ENCODE measurements around the gene PLEKHN1.

Gene PLEKHN1

DNA sequence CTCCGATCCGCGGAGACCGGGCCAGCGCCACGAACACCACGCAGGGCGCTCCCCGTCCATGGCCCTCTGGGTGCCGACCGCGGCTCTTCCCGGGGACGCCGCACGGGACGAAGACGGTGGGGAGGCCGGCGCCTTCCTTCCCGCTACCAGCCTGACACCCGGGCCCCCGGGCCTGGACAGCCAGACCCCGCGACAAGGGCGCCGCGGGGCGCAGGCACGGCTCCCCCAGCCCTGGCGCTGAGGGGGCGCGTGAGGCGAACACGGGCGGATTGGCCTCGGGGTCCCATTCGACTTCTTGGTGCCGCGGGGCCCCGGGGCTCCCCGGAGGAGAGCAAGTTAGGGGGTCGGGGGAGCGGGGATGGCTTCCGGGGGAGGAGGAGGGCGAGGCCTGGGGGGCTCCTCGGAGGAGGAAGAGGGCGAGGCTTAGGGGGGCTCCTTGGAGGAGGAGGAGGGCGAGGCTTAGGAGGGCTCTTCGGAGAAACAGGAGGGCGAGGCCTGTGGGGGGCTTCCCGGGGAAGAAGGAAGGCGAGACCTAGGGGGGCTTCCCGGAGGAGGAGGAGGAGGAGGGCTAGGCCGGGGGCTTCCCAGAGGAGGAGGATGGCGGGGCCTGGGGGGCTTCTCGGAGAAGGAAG is 6.4 kb upstream of the PLEKHN1 start:
- in situ Hi-C loops (cut with MboI; ENCODE audit: low sequenced_read_pairs), result no loop called here

DNA sequence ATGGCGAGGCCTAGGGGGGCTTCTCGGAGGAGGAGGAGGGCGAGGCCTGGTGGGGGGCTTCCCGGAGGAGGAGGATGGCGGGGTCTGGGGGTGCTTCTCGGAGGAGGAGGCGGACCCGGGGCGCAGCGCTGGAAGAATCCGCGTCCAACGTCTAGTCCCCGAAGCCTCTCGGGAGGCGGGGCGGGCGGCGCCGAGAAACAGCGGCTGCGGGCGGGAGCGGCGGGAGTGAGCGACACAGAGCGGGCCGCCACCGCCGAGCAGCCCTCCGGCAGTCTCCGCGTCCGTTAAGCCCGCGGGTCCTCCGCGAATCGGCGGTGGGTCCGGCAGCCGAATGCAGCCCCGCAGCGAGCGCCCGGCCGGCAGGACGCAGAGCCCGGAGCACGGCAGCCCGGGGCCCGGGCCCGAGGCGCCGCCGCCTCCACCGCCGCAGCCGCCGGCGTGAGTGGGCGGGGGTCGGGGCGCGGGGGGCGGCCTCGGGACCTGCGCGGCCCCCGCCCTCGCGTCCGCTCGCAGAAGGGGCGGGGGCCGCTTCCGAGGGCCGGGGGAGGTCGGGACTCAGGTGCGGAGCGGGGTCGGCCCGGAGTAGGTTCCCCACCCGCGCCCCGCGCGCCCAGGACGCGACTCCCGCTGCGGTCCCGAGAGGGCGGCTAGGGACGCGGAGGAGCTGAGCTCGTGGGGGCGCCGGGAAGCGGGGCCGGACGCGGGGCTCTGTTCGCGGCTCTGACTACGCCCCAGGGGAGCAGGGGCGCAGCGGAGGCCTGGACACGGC is 5.7 kb upstream of the PLEKHN1 start, which contains the start of gene KLHL17:
KLHL17 (plus strand) TSS at position 222 of the 769 bp plus-strand sequence; CDS start at position 332, 110 bp downstream.
- in situ Hi-C loops (cut with MboI; ENCODE audit: low sequenced_read_pairs), result no loop called here

GRCh38 chr1:961132-961669 is 5.1 kb upstream of the PLEKHN1 start:
- in situ Hi-C loops (cut with MboI; ENCODE audit: low sequenced_read_pairs), result no loop called here

DNA sequence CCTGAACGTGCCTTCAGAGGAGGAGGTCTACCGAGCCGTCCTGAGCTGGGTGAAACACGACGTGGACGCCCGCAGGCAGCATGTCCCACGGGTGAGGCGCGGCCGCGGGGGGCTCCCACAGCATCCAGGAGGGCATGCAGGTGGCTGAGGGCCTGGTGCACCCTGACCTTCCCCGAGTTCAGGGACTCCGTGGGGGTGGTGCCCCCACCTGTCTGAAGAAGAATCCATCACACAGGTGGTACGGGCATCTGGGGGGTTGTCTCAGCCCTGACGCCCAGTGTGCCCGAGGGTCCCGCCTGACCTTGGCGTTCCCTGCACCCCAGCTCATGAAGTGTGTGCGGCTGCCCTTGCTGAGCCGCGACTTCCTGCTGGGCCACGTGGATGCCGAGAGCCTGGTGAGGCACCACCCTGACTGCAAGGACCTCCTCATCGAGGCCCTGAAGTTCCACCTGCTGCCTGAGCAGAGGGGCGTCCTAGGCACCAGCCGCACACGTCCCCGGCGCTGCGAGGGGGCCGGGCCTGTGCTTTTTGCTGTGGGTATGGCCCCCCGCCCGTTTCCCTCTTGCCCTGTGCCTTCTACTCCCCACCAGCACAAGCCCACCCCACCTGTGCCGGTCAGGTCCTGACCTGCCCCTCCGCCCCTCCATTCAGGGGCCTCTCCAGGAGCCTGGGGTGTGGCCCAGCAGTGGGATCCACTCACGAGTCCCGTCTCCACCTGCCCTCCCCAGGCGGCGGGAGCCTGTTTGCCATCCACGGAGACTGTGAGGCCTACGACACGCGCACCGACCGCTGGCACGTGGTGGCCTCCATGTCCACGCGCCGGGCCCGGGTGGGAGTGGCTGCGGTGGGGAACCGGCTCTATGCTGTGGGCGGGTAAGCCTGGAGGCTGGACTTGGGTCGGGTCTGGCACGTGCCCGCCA is 3.6 kb upstream of the PLEKHN1 start:
- in situ Hi-C loops (cut with MboI; ENCODE audit: low sequenced_read_pairs), result no loop called here

DNA sequence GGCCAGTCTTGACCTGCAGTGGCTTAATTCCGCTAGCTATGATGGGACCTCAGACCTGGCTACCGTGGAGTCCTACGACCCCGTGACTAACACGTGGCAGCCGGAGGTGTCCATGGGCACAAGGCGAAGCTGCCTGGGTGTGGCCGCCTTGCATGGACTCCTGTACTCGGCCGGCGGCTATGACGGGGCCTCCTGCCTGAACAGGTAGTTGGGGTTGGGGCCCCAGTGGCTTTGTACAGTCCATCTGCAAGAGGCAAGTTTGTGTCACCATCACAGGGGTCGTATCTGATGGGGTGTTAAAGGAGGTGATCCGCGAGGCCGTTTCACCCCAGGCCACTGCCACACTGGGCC is 3.0 kb upstream of the PLEKHN1 start:
- in situ Hi-C loops (cut with MboI; ENCODE audit: low sequenced_read_pairs), result no loop called here

DNA sequence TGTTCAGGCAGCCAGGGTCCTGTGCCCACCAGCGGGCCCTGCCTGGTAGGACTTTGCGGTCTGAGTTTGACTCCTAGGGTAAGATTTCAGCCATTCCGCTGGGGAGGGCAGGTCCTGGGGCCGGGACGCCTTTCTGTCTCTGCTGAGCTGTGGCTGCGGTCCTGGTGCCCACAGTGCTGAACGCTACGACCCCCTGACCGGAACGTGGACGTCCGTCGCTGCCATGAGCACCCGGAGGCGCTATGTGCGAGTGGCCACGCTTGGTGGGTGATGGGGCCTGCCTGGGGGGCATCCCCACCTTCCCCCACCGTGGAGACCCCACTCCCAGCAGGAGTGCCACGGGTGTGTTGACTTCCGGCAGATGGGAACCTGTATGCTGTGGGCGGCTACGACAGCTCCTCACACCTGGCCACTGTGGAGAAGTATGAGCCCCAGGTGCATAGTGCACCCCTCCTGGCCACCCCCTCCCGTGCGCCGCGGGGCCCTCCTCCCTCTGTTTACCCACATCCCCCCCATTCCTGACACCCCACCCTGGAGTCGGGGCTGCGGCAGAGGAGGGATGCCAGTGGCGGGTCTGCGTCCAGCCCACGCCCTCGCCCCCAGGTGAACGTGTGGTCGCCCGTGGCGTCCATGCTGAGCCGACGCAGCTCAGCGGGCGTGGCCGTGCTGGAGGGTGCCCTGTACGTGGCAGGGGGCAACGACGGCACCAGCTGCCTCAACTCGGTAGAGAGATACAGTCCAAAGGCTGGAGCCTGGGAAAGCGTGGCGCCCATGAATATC is 2.3 kb upstream of the PLEKHN1 start:
- in situ Hi-C loops (cut with MboI; ENCODE audit: low sequenced_read_pairs), result no loop called here

- in situ Hi-C loops (cut with MboI; ENCODE audit: low sequenced_read_pairs), result no loop called here
Measured at GRCh38 chr1:964691-965525, 1.4 kb upstream of the PLEKHN1 start.

DNA sequence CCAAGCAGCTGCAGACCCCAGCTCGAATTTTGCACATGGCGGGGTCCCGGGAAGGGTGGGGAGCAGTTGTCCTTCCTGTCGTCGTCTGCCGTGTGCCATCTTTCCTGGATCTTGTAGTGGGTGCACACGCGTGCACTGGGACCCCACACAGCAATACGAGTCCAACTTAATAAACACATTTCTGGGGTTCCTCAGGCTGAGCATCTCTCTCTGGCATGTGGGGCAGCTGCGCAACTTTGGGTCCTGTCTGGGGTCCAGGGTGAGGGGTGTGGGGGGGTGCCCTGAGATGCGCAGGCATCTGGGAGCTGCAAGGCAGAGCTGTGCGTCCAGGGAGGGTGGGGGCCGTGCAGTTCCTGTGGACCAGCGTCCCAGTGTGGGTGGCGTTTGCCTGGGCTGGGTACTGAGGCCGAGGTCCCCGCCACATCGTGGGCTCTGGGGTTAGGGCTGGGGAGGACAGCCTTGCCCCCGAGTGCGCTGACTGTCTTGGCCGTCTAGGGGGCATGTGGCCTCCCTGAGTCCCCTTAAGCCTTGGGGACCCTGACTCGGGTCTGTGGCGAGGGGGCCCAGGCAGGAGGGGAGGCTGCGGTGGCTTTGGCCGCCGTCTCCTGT is 652 bp upstream of the PLEKHN1 start:
- in situ Hi-C loops (cut with MboI; ENCODE audit: low sequenced_read_pairs), result no loop called here

DNA sequence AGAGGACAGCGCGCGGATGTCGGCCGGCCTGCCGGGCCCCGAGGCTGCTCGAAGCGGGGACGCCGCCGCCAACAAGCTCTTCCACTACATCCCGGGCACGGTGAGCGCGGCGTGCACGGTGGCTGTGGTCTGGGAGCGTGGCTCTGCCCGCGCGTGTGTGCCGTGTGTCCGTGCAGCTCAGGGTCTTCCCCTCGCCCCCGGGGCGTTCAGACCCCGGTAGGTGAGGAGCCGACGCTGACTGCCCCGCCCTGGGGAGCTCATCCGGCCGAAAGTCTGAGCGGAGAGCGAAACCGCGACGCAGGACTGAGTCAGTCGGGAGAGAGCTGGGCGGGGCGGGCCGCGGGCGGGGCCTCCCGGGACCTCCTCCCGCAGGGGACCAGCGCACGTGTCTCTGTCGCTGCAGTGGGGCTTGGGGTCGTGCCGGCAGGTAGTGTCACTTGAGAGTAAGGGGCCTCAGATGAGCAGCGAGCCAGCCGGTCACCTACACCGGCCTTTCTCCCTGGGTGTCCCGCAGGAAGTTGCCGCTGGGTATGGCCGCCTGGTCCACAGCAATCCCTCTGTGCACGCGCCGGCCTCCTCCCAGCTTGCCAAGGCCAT is 520 bp downstream of the PLEKHN1 start:
- in situ Hi-C loops (cut with MboI; ENCODE audit: low sequenced_read_pairs), result no loop called here

DNA sequence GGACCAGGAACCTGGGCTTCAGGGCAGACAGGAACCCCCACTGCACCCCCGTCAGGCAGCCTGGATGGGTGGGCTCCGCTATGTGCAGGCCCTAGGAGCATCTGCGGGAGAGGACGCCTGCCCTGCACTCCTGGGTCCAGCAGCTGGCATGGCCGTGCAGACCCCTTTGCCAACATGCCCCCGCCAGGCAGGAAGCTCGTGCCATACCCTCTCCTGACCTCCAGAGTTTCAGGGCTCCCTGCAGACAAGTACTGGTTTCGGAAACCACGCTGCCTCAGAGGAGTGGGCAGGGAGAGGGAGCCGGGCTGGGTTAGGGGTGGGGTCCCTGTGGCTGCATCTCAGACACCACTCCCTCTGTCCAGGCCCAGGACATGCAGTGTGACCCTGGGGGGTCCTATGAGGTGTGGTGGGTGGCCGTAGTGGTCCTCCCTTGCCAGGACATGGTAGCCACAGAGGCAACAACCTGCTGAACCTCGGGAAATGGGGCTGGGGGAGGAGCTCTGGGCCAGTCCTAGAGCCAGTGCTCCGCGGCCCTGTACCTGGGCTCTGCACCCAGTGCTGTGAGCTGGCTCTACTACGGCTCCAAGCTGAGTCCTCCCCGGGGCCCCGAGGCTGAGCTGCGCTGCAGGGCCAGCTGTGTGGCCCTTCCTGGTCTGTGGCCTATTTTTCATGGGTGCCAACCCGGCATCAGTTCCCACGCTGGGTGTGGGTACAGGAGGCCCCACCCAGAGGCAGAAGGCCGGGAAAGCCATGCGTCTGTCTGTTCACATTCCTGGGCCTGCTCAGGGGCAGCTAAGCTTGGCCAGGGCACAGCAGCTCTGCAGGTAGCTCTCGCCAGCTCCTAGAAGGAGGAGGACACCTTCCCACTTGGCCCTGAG is 1.4 kb downstream of the PLEKHN1 start:
- in situ Hi-C loops (cut with MboI; ENCODE audit: low sequenced_read_pairs), result no loop called here

- in situ Hi-C loops (cut with MboI; ENCODE audit: low sequenced_read_pairs), result no loop called here
Measured at GRCh38 chr1:969260-969855, 3.1 kb downstream of the PLEKHN1 start.

- in situ Hi-C loops (cut with MboI; ENCODE audit: low sequenced_read_pairs), result no loop called here
Measured at GRCh38 chr1:970242-970972, 4.1 kb downstream of the PLEKHN1 start.

GRCh38 chr1:970973-971730 is 4.9 kb downstream of the PLEKHN1 start:
- in situ Hi-C loops (cut with MboI; ENCODE audit: low sequenced_read_pairs), result no loop called here

- in situ Hi-C loops (cut with MboI; ENCODE audit: low sequenced_read_pairs), result no loop called here
Measured at GRCh38 chr1:971751-972506, 5.6 kb downstream of the PLEKHN1 start.

GRCh38 chr1:972726-973458 is 6.6 kb downstream of the PLEKHN1 start:
- in situ Hi-C loops (cut with MboI; ENCODE audit: low sequenced_read_pairs), result no loop called here
